ENCODE measurements around the gene TNFRSF13B. TPM values are rescaled to one million over a fixed set of nuclear protein-coding genes. Genes with fewer than 3 reads are reported as not detected.

Gene TNFRSF13B
- total and polyA plus RNA-seq, 3 experiments from 2014 or later, result not detected

DNA sequence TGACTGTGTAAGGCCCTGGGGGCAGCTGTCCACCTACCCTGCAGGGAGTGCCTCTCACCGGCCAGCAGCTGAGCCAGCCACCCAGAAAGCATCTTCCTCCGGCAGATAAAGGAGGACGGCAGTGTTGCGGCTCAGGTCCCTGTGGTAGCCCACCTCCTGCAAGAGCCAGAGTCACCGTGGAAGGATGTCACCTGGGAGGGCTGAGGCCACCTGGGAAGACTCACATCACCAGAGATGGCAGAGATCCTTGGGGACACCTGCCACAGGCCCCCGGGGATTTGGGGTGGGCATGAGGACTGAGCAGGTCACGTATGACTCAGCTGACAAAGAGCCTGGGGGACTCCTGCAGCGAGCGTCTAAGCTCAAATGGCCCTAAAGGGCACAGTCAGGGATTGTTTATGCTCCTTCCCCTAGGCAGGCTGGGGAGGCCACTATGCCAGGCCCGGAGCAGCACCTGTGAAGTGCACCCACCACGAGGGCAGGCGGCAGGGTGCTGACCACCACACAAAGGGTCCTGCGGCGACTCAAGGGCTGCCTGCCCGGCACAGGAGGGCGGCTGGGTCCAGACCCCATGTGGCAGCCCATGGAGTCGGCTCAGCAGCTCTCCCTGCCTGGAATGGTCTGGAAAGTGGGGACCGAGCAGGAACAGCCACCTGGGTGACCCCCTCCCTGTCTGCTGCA lies 44.1 kb downstream of the TNFRSF13B start:
- CTCF ChIA-PET, result no interaction called here
- Mint-ChIP-seq H3K27me3 (peaks cover 4 to 5% of the 10 kb centered on the region in 2 donors), H3K9me3 (no peaks in the 10 kb centered on the region), H3K36me3 (no peaks in the 10 kb centered on the region), H3K4me3 (no peak overlapping the region), H3K27ac (no peak overlapping the region), H3K4me1 (no peaks in the 10 kb centered on the region)
- POLR2A ChIA-PET, result interaction anchor here (0.6 kb wide), 1 partner anchor 72 kb away, joined by 3 read pairs; no protein-coding TSS in a partner anchor
- no peak overlapping the region for H3K4me3 ChIP-seq (ENCODE audit: low read length)
- H3K36me3 ChIP-seq (ENCODE audit: insufficient read depth, low read length), result no peaks in the 10 kb centered on the region
- H3K27me3 ChIP-seq (ENCODE audit: insufficient read depth, low read length, poor library complexity, severe bottlenecking), result no peaks in the 10 kb centered on the region
- DNase-seq, result peak in 1 of 5 donors; percentile 33
- no peaks in the 10 kb centered on the region for H3K9me3 ChIP-seq (ENCODE audit: low read length)
- H3K4me1 ChIP-seq (ENCODE audit: insufficient read depth, low read length), result peaks cover 7% of the 10 kb centered on the region
- no peak overlapping the region for H3K27ac ChIP-seq (ENCODE audit: low read depth, low read length)

DNA sequence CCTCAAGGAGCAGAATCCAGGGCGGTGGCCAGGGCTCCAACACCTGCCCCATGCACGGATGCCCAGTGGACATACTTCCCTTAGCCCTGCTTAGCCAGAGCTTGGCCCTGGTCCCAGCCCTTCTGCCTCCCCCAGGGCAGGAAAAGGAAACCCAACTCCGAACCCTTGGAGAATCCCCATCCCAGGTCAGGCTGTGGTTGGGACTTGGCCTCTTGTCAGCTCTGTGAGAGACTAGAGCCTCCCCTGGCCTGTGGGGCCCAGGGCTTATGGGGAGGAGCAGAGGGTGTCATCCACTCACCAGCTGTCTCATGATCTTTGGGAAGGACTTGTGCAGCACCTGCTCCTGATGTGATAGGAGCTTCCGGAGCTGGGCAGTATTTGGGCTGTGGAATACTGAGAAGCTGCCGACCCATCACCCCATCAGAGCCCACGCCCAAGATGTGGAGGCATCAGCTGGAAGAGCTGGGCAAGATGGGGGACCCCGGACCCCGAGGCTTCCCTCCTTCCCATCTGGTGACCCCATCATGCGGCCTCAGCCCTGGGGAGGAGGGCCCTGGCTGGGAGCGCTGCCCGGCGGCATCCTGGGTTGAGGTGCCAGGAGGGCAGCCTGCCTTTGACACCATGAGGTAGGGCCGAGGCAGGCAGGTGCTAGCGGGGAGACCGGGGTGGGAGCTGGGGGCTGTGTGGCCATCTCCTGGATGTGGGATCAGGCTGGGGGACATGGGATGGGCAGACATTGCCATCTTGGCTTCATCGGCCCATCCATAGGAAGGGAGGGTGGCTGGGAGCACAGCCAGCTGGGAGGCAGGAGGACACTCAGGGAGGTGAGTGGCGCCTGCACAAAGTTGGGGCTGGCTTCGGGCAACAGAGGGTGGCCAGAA lies 45.1 kb downstream of the TNFRSF13B start:
- no peak overlapping the region for H3K27ac ChIP-seq (ENCODE audit: low read depth, low read length)
- Mint-ChIP-seq H3K27me3 (peaks cover 0 to 2% of the 10 kb centered on the region in 2 donors), H3K4me1 (no peaks in the 10 kb centered on the region), H3K27ac (no peak overlapping the region), H3K4me3 (no peak overlapping the region), H3K36me3 (no peaks in the 10 kb centered on the region), H3K9me3 (no peaks in the 10 kb centered on the region)
- H3K4me1 ChIP-seq (ENCODE audit: insufficient read depth, low read length), result peaks cover 7% of the 10 kb centered on the region
- no peaks in the 10 kb centered on the region for H3K27me3 ChIP-seq (ENCODE audit: insufficient read depth, low read length, poor library complexity, severe bottlenecking)
- H3K9me3 ChIP-seq (ENCODE audit: low read length), result no peaks in the 10 kb centered on the region
- H3K36me3 ChIP-seq (ENCODE audit: insufficient read depth, low read length), result no peaks in the 10 kb centered on the region
- ChIA-PET POLR2A (interaction anchor here (0.6 kb wide), 1 partner anchor 73 kb away, joined by 3 read pairs; no protein-coding TSS in a partner anchor), CTCF (no interaction called here)
- DNase-seq, result peak in 1 of 5 donors; percentile 33
- H3K4me3 ChIP-seq (ENCODE audit: low read length), result no peak overlapping the region

DNA sequence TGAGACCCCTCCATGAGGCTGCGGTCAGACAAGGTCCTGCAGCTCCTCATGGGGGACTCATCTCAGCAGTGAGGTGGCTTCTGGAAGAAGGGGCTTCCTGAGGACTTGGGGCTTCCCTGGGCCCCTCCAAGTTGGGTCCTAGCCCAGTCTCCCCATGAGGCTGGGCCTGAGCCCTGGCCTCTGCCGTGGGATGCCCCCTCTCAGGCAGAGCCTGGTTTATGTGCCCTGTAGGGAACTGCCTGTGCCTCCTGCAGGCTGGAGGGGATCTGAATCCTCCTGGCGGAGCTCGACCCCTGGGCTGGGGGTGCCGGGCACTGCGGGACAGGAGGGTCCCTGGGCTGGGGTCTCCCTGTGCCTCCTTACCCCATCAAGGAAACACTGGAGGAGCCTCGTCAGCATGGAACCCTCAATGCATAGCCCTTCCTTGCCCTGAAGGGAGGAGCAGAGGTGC lies 45.8 kb downstream of the TNFRSF13B start:
- H3K9me3 Mint-ChIP-seq, result no peaks in the 10 kb centered on the region
- CTCF ChIA-PET, result no interaction called here
- Histone ChIP-seq H3K4me3 (ENCODE audit: low read length) (no peak overlapping the region), H3K9me3 (ENCODE audit: low read length) (no peaks in the 10 kb centered on the region), H3K27me3 (ENCODE audit: insufficient read depth, low read length, poor library complexity, severe bottlenecking) (no peaks in the 10 kb centered on the region), H3K27ac (ENCODE audit: low read depth, low read length) (no peak overlapping the region), H3K36me3 (ENCODE audit: insufficient read depth, low read length) (no peaks in the 10 kb centered on the region), H3K4me1 (ENCODE audit: insufficient read depth, low read length) (peaks cover 7% of the 10 kb centered on the region)
- POLR2A ChIA-PET, result no interaction called here
- peak in 1 of 5 donors; percentile 33 for DNase-seq
- H3K4me1 Mint-ChIP-seq, result no peaks in the 10 kb centered on the region
- H3K27ac Mint-ChIP-seq, result no peak overlapping the region
- H3K27me3 Mint-ChIP-seq, result peaks cover 0 to 2% of the 10 kb centered on the region in 2 donors
- H3K4me3 Mint-ChIP-seq, result no peak overlapping the region
- no peaks in the 10 kb centered on the region for H3K36me3 Mint-ChIP-seq

DNA sequence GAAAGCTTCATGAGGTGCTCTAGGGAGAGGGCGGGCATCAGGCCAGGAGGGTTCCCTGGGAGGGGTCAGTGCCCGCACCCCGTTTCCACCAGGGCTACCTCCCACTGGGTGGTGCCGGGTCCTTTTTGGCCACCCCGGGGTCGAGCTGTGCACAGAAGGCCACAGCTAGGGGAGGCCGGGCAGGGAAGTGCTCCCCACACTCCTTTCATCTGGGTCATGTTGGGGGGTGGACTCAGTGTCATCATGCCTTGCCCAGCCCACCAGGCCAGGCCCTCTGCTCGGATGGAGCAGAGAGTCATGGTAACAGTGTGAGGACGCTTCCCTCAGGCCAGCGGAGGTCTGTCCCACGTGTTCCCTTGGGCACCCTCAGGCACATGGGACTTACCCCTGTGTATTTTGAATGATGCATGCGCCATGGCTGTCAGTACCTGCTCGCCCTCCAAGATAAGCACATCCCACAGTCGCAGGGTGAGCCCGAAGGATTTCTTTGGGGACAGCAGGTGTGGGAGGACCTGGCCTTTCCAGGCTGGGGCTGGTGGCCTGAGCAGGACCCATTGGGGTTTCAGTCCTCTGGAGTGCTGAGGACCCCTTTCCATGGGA lies 46.4 kb downstream of the TNFRSF13B start:
- Mint-ChIP-seq H3K27ac (no peak overlapping the region), H3K4me3 (no peak overlapping the region), H3K4me1 (no peaks in the 10 kb centered on the region), H3K9me3 (no peaks in the 10 kb centered on the region), H3K36me3 (no peaks in the 10 kb centered on the region), H3K27me3 (peaks cover 0 to 2% of the 10 kb centered on the region in 2 donors)
- DNase-seq, result peak in 1 of 5 donors; percentile 26
- H3K9me3 ChIP-seq (ENCODE audit: low read length), result no peaks in the 10 kb centered on the region
- ChIA-PET CTCF (no interaction called here), POLR2A (no interaction called here)
- H3K4me1 ChIP-seq (ENCODE audit: insufficient read depth, low read length), result peaks cover 7% of the 10 kb centered on the region
- H3K36me3 ChIP-seq (ENCODE audit: insufficient read depth, low read length), result no peaks in the 10 kb centered on the region
- H3K27me3 ChIP-seq (ENCODE audit: insufficient read depth, low read length, poor library complexity, severe bottlenecking), result no peaks in the 10 kb centered on the region
- no peak overlapping the region for H3K27ac ChIP-seq (ENCODE audit: low read depth, low read length)
- H3K4me3 ChIP-seq (ENCODE audit: low read length), result no peak overlapping the region

DNA sequence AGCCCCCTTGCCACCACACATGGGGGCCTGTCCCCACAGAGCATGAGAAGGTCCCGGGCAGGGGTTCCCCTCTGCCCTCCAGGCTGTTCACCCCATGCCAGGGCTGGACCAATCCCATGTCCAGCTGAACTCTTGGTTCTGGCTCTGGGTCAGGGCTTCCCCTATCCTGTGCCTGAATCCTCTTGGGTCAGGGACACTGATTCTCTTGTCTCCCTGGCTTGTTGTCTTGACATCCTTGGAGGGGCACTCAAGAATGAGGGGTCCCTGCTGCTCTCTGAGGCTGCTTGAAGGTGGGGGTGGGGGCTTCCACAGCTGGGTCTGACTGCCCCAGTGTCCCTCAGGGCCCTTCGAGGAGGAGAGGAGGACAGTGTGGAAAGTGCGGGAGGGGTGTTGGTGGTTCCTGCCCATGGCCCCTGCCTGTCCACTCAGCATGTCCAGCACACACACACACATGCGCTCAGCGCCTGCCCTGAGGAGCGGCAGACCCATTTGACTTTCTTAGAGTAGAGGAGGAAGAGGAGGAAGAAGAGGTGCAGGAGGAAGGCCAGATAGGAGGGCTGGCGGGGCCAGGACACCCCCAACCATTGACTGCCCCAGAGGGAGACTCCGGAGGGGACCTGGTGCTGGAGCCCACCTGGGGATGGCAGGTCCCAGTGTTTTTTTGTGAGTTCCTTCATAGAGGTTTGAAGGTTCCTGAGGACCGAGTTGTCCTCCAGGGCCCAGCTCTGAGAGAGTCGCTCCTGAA lies 47.0 kb downstream of the TNFRSF13B start:
- no peak overlapping the region for H3K27ac Mint-ChIP-seq
- peaks cover 7% of the 10 kb centered on the region for H3K4me1 ChIP-seq (ENCODE audit: insufficient read depth, low read length)
- no peak for DNase-seq
- H3K9me3 ChIP-seq (ENCODE audit: low read length), result no peaks in the 10 kb centered on the region
- ChIA-PET POLR2A (no interaction called here), CTCF (no interaction called here)
- H3K27me3 Mint-ChIP-seq, result peaks cover 0 to 2% of the 10 kb centered on the region in 2 donors
- H3K36me3 Mint-ChIP-seq, result no peaks in the 10 kb centered on the region
- H3K9me3 Mint-ChIP-seq, result no peaks in the 10 kb centered on the region
- H3K27ac ChIP-seq (ENCODE audit: low read depth, low read length), result no peak overlapping the region
- H3K36me3 ChIP-seq (ENCODE audit: insufficient read depth, low read length), result no peaks in the 10 kb centered on the region
- H3K4me3 ChIP-seq (ENCODE audit: low read length), result no peak overlapping the region
- no peaks in the 10 kb centered on the region for H3K4me1 Mint-ChIP-seq
- no peaks in the 10 kb centered on the region for H3K27me3 ChIP-seq (ENCODE audit: insufficient read depth, low read length, poor library complexity, severe bottlenecking)
- H3K4me3 Mint-ChIP-seq, result no peak overlapping the region

DNA sequence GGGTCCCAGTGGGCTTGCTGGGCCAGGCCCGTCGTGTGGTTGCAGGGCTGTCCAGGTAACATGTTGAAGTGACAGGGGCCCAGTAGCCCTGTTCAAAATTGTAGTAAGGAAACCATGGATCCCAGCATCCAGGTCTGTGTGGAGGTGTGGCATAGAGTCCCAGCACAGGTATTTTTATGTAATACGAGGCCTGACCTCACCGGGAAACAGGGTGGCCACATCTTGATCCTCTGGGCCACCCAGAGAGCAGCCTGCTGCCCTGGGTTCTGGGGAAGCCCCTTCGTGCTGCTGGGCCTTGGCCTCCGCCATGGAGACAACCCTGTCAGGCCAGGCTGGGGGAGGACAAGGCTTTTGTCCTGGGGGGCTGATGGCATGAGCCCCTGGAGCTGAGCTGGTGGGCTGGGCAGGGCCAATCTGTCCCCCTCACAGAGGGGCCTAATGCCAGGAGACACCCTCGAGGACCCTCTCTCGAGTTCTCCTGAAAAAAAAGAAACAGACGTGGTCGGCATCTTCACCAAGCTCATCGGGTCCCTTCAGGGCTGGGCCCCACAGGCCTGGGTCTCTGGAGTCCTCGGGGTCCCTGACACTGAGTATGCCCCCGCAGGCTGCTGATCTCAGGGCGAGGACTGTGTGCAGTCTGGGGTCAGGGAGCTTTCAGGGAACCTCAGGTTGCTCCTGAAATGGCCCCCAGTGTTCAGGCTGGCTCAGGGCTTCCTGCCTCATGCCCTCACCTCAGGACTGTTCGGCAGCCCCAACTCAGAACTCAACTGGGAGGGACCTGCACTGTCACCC lies 47.8 kb downstream of the TNFRSF13B start:
- H3K4me3 ChIP-seq (ENCODE audit: low read length), result no peak overlapping the region
- H3K36me3 Mint-ChIP-seq, result no peaks in the 10 kb centered on the region
- POLR2A ChIA-PET, result no interaction called here
- H3K27ac Mint-ChIP-seq, result no peak overlapping the region
- no peaks in the 10 kb centered on the region for H3K27me3 Mint-ChIP-seq
- no peak overlapping the region for H3K4me3 Mint-ChIP-seq
- peak in 1 of 5 donors; percentile 39 for DNase-seq
- no peaks in the 10 kb centered on the region for H3K4me1 Mint-ChIP-seq
- no peaks in the 10 kb centered on the region for H3K36me3 ChIP-seq (ENCODE audit: insufficient read depth, low read length)
- H3K9me3 Mint-ChIP-seq, result no peaks in the 10 kb centered on the region
- CTCF ChIA-PET, result no interaction called here
- H3K4me1 ChIP-seq (ENCODE audit: insufficient read depth, low read length), result peaks cover 6% of the 10 kb centered on the region
- H3K9me3 ChIP-seq (ENCODE audit: low read length), result no peaks in the 10 kb centered on the region
- H3K27me3 ChIP-seq (ENCODE audit: insufficient read depth, low read length, poor library complexity, severe bottlenecking), result no peaks in the 10 kb centered on the region
- H3K27ac ChIP-seq (ENCODE audit: low read depth, low read length), result no peak overlapping the region

DNA sequence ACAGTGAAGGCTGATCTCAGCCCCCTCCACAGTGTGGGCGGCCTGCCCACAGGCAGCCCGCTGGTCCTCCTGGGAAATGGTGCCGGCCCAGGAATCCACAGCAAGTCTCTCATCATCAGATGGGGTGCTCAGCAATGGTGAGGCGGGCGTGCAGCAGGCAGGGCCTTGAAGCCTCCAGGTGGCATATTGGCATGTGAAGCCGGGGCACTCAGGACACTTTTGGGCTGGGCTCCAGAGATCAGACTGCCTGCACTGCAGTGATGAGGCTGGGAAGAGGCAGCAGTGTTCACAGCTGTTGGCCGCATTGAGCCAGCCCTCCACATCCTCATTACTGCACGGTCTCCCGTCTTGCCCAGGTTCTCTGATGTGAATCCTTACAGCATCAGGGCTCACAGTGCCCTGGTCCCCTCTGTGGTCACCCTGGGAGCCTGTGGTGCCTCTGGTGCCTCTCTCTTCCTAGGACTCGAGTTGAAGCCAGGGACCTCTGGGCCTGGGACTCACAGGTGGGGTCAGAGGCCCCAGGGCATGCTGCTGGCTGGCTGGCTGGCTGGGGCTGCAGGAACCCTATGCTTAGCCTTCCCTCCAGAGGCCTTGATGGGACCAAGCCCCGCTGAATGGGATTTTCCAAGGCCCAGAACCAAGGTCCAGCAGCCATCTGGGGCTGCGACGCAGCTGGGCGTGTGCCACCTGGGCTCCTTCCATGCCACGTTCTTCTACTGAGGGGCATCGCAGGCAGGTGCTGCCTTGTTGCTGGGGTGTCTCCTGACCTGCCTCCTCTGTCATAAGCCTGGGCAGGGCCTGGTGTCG lies 48.6 kb downstream of the TNFRSF13B start:
- Histone ChIP-seq H3K27me3 (ENCODE audit: insufficient read depth, low read length, poor library complexity, severe bottlenecking) (no peaks in the 10 kb centered on the region), H3K36me3 (ENCODE audit: insufficient read depth, low read length) (no peaks in the 10 kb centered on the region), H3K27ac (ENCODE audit: low read depth, low read length) (no peak overlapping the region), H3K4me3 (ENCODE audit: low read length) (no peak overlapping the region), H3K9me3 (ENCODE audit: low read length) (no peaks in the 10 kb centered on the region), H3K4me1 (ENCODE audit: insufficient read depth, low read length) (no peaks in the 10 kb centered on the region)
- no peaks in the 10 kb centered on the region for H3K27me3 Mint-ChIP-seq
- no peaks in the 10 kb centered on the region for H3K9me3 Mint-ChIP-seq
- POLR2A ChIA-PET, result no interaction called here
- no peak overlapping the region for H3K4me3 Mint-ChIP-seq
- peak in 1 of 5 donors; percentile 38 for DNase-seq
- H3K27ac Mint-ChIP-seq, result no peak overlapping the region
- H3K4me1 Mint-ChIP-seq, result no peaks in the 10 kb centered on the region
- CTCF ChIA-PET, result interaction anchor here (0.9 kb wide), 2 partner anchors 67 to 69 kb away, joined by 3 to 4 read pairs; no protein-coding TSS in a partner anchor
- no peaks in the 10 kb centered on the region for H3K36me3 Mint-ChIP-seq

Measured in CD8-positive, alpha-beta memory T cell (primary cell).